Measurements from ENCODE around the gene SLCO2A1.

The SLCO2A1 gene

DNA sequence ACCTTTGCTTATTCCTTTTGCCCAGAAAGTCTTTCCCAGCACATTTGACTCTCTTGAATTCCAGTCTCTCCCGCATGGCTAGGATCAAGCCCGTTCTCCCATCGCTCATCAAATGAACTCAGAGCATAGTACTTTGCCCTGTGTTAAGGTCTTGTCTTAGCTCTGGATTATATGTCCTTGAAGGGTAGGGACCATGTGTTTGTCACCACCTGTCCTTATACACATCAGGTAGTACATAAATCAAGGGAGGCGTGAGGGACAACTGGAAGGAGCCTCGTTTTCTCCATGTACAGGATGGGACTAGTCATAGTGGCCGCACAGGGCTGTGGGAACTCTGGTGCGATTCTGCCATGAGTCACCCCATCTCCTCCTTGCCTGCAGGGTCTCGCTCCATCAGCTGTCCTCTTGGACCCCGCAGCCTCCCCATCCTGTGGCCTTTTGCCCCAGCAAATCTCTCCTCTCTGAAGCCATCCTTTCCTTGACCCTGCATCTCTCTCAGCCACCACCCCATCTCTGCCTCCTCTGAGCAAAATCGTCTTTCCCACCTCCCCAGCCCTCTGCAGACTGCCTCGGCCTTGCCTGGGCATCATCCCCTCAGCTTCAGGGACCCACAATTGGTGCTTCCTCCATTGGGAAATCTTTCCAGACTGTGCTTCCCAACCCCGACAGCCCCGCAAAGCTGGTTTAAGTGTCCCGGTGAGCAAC lies 100.7 kb downstream of the SLCO2A1 start:
- DNase-seq = no peak

DNA sequence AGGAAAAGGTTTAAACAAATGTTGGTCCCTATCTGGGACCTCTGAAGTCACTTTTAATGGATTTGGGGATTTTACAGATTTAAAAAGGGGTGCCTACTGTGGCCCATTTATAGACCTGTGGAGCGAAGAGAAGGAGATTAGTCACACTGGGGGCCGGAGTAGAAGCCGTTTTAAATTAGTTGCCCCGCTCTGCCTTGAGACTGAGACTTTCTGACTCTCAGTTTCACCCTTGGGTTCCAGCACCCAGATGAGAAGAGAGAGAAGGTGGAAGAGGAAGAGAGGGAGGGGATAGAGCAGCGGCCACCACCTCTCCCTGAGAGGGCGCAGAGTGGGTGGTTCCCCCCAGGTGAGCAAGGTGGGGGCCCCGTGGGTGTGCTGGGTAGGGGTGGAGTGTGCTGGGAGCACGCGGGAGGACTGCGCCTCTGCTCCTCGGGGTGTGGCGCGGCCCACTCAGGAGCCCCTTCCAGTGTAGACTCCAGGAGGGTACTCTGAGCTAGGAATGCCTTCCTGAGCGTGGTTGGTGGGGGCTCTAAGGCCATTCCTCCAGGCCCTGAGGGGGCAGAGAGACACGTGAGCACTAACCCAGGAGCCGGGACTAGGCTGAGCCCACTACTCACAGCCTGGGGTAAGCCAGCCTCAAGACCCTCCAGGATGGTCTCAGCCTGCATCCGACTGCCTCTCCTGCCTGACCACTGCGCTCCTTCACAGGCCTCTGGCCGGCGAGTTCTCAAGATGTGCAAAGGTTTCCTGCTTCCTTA lies 101.4 kb downstream of the SLCO2A1 start:
- DNase-seq = no peak

DNA sequence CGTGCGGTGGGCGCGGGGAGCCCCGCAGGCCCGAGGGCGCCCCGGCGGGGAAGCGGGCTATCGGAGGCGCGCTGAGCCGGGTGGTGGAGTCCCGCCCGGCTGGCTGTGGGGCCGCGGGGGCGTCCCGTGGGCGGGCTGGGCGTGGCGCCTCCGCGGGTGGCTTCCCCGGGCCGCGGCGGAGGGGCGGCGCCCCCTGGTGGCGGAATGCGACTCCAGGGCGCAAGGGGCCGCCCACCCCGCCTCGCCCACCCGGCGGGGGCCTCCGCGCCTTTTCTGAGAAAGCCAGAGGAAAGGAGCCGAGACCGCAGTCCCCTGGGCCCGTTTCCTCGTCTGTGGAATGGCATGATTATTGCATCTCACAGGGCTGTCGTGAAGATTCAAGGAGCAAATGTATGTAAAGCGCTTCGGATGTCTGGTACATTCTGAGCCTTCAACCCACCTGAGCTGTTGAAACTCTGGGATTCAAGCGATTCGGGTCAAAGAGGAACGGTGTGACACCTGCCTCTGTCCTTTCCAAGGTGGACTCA lies 102.1 kb downstream of the SLCO2A1 start:
- DNase-seq = no peak

DNA sequence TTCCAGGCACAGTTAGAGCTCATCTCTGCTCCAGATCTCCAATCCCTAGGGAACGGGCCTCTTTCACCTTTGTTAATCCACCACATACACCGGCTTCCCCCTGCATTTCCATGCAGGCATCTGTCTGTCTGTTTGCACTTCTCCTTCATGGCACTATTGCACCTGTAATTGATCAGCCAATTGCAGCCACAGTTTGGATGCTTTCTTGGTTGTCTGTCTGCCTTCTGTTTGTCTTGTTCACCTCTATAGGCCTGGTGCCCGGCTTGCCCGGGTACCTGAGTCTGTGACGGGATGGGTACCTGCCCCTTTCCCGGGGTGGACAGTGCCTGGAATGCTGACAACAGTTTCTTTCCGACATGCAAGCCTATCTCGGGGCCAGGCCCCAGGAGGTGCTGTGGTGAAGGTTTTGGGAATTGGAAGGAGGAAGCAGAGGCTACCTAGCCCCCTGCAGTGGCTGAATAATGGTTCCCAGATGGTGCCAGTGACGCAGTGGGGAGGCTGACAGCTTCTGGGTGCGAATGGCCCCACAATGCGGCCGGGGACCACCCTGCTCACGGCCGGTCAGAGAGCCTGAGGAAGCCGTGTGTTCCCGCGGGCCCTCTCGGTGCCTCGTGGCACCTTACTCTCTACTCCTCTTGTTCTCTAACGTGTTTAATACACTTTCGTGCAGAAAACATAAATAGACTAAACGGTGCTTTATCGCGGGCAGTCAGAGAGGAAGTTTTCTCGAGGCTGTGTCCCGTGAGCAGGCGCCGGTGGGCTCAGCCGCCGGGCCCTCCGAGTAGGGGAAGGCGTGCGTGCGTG lies 102.8 kb downstream of the SLCO2A1 start:
- DNase-seq = no peak

DNA sequence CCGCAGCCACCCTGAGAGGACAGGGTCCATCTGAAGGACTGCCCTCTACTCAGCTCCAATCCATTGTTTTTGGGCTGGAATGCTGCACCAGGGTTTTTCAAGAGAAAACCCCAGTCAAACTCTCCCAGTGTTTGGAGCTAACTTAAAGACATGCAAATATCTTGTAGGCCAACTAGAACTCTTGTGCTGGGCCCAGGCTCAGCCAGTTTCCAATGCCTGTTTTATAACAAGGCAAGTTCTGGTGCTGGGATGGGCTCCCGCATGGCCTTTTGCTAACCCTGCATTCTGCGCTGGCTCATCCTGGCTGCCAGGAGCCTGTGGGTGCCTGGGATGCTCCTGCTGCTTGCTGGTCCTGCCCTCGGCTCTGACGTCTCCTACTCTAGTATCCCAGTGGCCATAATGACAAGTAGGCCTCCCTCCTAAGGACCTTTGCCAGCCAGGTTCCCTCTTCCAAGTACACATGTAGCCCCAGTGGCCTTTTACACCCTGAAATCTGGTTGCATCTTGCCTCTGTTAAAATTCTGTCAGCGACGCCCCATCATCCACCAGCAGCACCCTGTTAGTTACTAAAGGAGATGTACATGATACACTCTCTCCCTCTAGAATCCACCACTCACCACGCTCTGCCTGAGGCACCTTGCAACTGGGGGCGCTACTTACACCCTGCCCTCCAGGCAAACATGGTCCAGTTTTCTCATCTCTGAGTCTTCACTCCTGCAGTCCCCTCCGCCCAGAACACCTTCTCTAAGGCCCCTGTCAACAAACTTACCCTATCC lies 103.6 kb downstream of the SLCO2A1 start:
- DNase-seq = no peak

DNA sequence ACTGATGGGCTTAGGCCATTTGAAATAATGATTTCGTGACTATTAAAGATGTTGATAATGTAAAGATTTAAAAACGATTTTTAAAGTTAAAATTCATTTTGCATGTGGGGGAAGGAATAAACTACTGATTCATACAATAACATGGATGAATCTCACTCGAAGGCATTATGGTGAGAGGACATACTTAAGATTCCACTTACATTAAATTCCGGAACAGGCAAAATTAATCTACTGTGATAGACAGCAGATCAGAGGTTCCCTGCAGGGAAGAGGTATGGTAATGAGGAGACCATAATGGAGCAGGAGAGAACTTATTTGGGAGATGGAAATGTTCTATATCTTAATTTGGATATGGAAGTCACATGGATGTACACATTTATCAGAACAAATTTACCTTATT lies 105.7 kb downstream of the SLCO2A1 start:
- no peak for DNase-seq

DNA sequence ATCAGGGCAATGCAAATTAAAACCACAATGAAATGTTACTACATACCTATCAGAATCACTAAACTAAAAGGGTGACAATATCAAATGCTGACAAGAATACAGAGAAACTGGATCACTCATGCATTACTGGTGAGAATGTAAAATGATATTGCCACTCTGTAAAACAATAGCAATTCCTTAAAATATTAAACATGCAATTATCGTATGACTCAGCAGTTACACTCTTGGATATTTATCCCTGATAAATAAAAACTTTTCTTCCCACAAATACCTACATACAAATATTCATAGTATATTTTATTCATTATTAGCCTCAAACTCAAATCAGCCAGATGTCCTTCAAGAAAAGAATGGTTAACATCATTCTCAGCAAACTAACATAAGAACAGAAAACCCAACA lies 108.1 kb downstream of the SLCO2A1 start:
- no peak for DNase-seq

DNA sequence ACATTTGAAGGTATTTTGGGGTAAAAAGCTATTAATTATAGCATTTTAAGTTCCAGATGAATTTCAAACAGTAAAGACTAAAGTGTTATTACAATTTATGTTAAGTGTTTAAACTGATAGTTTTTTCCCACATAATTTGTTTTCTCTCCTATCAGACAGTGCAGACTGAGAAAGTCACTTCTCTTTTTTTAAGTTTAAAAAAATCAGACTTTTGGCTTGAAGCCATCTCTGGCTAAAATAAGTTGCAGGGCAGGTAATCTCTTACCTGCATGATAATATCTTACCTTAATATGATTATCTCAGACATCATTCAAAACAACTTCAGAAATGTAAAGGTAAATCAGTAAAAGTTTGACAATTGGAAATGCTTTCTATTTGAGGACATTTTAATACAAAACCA lies 112.6 kb downstream of the SLCO2A1 start:
- DNase-seq = no peak

DNA sequence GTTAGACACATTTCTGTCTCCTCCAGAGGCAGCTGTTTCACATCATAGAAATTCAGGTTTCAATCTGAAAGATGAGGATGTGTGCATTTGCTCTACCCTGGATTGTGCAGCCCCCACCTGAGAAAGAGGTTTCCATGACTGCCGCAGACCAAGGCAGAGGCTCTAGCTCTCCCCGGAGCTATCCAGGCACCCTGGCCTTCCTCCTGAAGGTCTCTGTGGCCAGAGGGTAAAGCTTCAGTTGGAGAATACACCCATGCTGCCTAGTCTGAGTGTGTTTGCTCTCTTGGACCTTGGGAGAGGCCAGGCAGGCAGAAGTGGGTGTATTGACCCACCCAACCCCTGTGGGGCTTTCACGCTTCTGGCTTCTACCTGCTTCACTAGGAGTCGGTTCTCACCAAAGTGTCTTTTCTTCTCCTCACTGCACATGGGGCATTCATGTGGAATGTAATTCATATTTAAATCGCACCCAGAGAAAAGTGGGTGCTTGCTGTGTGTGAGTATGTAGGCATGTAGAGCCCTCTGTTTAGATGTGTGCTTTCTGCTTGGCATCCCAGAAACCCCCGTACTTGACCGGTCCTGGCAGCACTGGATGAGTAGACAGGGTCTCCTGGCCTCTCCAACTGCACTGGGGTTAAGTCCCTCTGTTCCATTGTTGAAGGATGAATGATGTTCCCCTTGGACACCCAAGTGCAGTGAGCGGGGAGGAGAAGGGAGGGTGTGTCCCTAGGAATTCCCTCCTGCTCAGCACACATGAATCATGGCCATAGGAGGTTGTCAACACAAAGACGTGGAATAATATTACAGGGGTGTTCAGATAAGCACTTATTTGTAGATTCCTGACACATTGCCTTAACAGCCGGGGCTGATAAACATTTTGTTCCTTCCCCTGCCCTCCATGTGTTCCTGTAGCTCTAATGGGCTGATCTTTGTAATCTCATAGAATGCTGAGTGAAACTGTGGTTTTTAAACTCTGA lies 113.8 kb downstream of the SLCO2A1 start:
- DNase-seq = no peak

DNA sequence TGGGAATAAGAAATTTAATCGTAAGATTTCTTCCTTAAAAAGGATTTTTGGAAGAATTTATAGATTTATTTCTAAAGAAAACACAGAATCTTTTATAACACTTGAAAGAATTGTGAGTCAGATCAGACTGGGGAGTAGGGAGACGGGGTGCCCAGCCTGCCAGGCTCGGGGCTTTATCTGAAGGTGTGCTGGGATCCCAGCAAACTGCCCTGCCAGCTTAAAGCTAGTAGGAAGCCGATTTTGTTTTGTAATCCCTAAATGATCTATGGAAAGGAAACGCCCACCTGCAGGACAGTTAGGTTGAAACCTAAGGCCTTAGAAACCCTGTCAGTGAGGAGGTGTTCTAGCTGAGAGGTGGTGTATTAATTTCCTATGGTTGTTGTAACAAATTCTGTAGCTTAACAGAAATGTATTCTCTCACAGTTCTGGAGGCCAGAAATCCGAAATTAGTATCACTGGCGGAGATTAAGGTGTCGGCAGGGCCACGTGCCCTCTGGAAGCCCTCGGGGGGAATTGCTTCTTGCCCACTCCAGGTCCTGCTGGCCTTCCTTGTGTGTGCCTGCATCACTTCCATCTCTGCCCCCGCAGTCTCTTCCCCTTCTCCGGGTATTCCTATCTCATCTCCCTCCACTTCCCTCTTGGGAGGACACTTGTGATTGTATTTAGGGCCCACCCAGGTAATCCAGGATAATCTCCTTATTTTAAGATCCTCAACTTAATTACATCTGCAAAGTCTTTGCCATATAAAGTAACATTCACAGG lies 114.7 kb downstream of the SLCO2A1 start:
- no peak for DNase-seq

DNA sequence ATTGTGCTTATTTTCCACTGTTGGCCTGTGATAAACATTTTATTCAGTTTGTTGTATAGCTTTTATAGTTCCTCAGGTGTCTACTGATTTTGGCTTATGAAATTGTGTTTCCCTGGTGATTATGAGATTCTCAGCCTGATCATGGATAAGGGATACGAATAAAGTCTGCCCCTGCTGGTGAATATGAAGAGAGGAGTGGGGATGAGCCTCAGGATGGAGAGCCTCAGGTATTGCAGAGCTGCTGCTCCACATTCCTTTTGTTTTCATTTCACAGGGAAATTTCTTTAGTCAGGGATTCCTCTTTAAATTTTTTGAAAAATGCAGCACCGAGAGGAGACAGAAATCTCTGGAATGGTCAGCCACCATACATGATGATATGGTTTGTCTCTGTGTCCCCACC lies 119.3 kb downstream of the SLCO2A1 start:
- no peak for DNase-seq

DNA sequence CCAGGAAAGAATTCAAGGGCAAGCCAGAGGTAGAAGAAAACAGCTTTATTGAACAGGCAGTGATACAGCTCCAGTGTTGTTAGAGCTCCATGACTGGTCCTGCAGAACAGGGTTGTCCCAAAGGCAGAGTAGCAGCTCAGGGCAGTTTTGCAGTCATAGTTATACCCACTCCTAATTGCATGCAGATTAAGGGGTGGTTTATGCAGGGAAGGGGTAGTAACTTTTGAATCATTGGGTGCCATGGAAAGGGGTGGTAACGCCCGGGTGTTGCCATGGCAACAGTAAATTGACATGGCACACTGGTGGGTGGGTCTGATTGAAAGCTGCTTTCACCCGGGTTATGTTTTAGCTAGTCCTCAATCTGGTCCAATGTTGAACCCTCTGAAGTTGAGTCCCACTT lies 124.3 kb downstream of the SLCO2A1 start:
- DNase-seq = no peak

DNA sequence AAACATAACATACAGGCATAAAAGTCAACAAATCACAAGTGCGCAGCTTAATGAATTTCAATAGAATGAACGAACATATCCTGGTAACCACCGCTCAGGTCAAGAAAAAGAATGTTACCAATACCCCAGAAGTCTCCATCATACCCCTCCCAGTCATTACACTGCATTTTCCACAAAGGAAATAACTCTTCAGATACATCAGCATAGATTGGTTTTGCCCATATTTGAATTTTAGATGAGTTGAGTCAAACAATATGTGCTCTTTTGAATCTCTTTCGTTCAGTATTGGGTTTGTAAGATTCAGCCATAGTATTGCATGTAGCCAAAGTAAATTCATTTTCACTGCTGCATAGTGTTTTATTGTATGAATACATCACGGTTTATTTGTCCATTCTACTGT lies 127.9 kb downstream of the SLCO2A1 start:
- DNase-seq = no peak

DNA sequence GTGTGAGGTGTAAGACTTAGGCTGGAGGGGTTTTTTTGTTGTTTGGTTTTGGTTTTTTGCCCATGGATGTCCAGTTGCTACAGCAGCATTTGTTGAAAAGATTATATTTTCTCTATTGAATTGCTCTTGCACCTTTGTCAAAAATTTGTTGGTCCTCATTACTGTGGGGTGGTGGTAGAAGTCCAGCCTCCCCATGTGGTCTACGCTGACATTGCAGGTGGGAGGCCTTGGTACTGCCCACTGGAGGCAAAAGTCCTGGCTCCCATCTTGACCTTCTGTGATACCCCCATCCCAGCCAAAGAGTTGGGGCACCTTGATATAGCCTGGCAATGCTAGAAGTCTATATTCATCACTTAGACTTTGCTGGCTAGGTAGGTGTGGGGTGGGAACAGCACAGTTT lies 128.6 kb downstream of the SLCO2A1 start:
- no peak for DNase-seq

DNA sequence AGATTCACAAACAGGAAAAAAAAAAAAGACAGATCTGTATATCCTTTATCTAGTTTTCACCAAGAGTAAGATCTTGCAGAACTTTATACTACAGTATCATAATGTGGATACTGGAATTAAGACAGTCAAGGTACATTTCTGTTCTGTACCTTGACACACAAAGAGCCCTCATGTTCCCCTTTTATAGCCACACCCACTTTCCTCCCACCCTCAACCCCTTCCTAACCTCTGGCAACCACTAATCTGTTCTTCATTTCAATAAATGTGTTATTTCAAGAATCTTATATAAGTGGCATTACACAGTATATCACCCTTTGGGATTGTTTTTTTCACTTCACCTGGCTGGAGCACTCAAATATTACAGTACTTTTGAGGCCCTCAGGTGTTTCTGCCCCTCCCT lies 130.4 kb downstream of the SLCO2A1 start:
- DNase-seq = no peak

DNA sequence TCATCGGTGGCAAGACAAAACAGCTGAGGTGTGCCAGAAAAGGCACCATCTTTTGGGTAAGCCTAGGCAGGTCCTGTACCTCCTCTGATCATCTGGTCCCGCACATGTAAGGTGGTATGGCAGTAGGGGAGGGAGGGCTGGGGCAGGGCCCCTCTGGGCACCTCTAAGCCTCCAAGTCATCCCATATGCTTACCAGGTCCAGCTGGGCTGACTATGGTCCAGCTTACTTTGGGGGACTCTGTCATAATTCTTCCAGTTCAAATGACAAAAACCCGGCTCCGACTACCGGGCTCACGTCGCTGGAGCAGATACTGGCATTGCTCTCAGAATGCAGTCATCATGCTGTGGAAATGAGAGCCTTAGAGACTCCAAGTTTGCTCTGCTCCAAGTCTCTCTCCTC lies 132.2 kb downstream of the SLCO2A1 start:
- no peak for DNase-seq

DNA sequence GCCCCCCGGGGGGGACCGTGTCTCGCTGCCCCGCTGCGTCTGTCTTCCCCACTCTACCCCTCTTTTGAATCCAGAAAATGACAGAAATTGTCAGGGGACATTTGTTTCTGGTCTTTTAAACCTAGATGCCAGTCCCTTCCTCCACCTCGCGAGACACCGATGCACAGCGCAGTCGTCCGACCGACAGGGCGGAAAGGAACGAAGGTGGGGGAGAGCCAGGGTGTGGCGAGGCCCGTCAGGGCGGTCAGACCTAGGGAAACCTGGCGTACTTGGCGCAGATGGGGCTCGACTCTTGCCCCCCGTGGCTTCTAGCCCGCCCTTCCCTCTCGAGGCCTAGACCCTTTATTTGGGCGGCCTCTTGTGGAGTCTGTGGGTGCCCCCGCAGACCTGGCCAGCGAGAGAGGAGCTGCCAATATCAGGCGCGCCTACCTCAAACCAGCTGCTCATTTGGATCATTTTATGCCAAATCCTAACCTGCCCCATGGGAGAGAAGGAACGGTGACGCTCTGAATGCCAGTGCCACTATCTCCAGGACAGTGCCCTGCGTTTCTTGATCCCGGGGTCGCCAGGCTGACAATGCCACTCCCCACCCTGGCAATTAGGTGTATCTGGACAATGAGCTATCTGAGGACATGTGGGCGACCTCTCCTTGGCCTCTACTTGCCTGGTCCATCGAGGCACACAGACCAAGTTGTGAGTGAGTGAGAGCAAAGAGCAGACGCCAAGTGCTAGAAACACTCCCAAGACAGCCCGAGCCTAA lies 133.5 kb downstream of the SLCO2A1 start:
- DNase-seq = no peak

DNA sequence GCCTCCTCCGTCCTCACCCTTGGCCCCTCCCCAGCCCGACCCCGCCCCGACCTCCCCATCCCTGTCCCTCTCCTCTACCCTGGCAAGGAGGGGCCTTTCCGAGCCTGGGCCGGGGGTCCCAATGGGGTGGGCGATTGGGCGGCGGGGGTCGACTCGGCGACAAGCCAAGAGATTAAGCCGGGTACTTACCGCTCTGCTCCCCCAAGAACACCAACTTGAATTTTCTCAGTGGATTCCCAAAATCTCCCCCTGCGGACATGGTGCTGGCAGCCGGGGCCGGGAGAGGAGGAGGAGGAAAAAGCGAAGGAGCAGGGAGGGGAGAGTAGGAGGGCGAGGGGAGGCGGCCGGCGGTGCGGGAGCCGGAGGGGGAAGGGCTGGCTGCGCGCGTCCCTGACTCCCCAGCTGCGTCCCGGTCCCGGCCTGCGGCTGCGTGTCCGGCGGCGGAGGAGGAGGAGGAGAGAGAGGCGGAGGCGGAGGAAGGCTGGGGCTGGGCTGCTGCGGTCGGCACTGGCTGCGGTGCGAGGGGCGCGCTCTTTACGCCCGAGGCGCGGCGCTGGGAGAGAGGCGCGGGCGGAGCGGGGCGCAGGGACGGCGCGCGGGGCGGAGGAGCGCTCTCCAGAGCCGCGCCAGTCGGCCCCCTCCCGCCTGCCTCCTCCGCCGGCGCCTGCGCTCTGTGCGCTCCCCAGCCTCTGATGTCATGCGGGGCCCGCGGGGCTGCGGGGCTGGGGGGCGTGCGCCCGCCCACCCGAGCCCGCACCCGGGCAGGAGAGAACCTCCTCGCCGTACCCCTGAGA lies 134.3 kb downstream of the SLCO2A1 start, which contains the start of gene RAB6B:
RAB6B (minus strand) TSS at position 675 of the 794 bp plus-strand sequence; CDS start at position 259, 416 bp downstream.
- no peak for DNase-seq
